MCF 10A (cell line): ENCODE data around the gene GRM5. TPM values are rescaled to one million over a fixed set of nuclear protein-coding genes. Genes with fewer than 3 reads are reported as not detected.

Experiments used
- BruUV-seq: library from RNA; stranded (reverse); fragments of 400-500 nt; replicated peaks from 2 replicates; lab custom pipeline; 2021; lab: Mats Ljungman, UMichigan
- CTCF ChIA-PET: fragments of 300-600 bp; sonication (Branson Sonifier 250); formaldehyde crosslinking; extraction: SDS; loops from one replicate; lab custom pipeline; 2021; ENCODE audit warnings: antibody characterized with exemption, inconsistent platforms; lab: Yijun Ruan, JAX
- POLR2A ChIA-PET: fragments of 300-600, 350-650 bp; sonication (Branson Sonifier 250); formaldehyde crosslinking; extraction: SDS; loops from one replicate; lab custom pipeline; 2020; ENCODE audit warnings: antibody characterized with exemption, inconsistent platforms; lab: Yijun Ruan, JAX
- DNase-seq: peaks from one replicate; pipeline ENCODE4 v3.0.0-alpha.2; 2018; ENCODE audit not compliant: unreplicated experiment
- H3K27ac Mint-ChIP-seq: one replicate; pipeline ENCODE4 v1.8.0; 2022; ENCODE audit warnings: mild to moderate bottlenecking, low read depth, mixed read lengths; ENCODE audit not compliant: unreplicated experiment
- H3K27me3 Mint-ChIP-seq: one replicate; pipeline ENCODE4 v1.8.0; 2022; ENCODE audit warnings: mixed read lengths; ENCODE audit not compliant: insufficient read depth, unreplicated experiment
- H3K36me3 Mint-ChIP-seq: one replicate; pipeline ENCODE4 v1.8.0; 2022; ENCODE audit warnings: mild to moderate bottlenecking, moderate library complexity, mixed read lengths; ENCODE audit not compliant: insufficient read depth, unreplicated experiment
- H3K4me1 Mint-ChIP-seq: one replicate; pipeline ENCODE4 v1.8.0; 2022; ENCODE audit warnings: mixed read lengths; ENCODE audit not compliant: insufficient read depth, unreplicated experiment
- H3K4me3 Mint-ChIP-seq: one replicate; pipeline ENCODE4 v1.8.0; 2022; ENCODE audit warnings: mild to moderate bottlenecking, moderate library complexity, mixed read lengths; ENCODE audit not compliant: unreplicated experiment
- H3K9me3 Mint-ChIP-seq: one replicate; pipeline ENCODE4 v1.8.0; 2022; ENCODE audit warnings: mixed read lengths; ENCODE audit not compliant: unreplicated experiment
- CTCF ChIP-seq: fragments of 200-600 bp; IDR thresholded peaks from one replicate; pipeline ENCODE4 v1.8.0; 2022; ENCODE audit warnings: antibody characterized with exemption, mild to moderate bottlenecking; ENCODE audit not compliant: unreplicated experiment
- intact Hi-C: fragments of 100-400 bp; cut with micrococcal nuclease; formaldehyde crosslinking; loops from 2 replicates; pipeline ENCODE4 v1.14.1; 2022
- total RNA-seq: library from RNA; stranded (reverse); gene quantifications from 2 replicates; pipeline ENCODE4 v1.2.3, GENCODE V29; 2022

Gene GRM5
- total RNA-seq, 1 experiment from 2014 or later, result not detected

- no TSS peak for BruUV-seq
- peaks cover 13% of the 10 kb centered on the region for H3K27me3 Mint-ChIP-seq
- H3K4me3 Mint-ChIP-seq, result no peak overlapping the region
- no peak for TF ChIP-seq CTCF
- H3K27ac Mint-ChIP-seq, result no peak overlapping the region
- no peaks in the 10 kb centered on the region for H3K36me3 Mint-ChIP-seq
- DNase-seq, result no peak
- intact Hi-C loops, result no loop called here
- no peaks in the 10 kb centered on the region for H3K9me3 Mint-ChIP-seq
- ChIA-PET CTCF (interaction anchor here (0.6 kb wide), 1 partner anchor 380 kb away, joined by 3 read pairs; no protein-coding TSS in a partner anchor), POLR2A (no interaction called here)
- H3K4me1 Mint-ChIP-seq, result peaks cover 5% of the 10 kb centered on the region
These were observed 373.3 kb downstream of the GRM5 start for GRCh38 chr11:88692306-88693086.

- H3K27ac Mint-ChIP-seq, result no peak overlapping the region
- H3K27me3 Mint-ChIP-seq, result peaks cover 11% of the 10 kb centered on the region
- ChIA-PET CTCF (interaction anchor here (1.4 kb wide), 1 partner anchor 11 kb away, joined by 4 read pairs; no protein-coding TSS in a partner anchor), POLR2A (interaction anchor here (1.1 kb wide), 1 partner anchor 135 kb away, joined by 3 read pairs; no protein-coding TSS in a partner anchor)
- H3K36me3 Mint-ChIP-seq, result no peaks in the 10 kb centered on the region
- no peak overlapping the region for H3K4me3 Mint-ChIP-seq
- BruUV-seq, result no TSS peak
- peaks cover 5% of the 10 kb centered on the region for H3K4me1 Mint-ChIP-seq
- H3K9me3 Mint-ChIP-seq, result no peaks in the 10 kb centered on the region
- intact Hi-C loops, result no loop called here
- DNase-seq, result peak; percentile 28
- TF ChIP-seq CTCF, result no peak
These were observed 376.1 kb downstream of the GRM5 start for GRCh38 chr11:88689548-88690240.

- Mint-ChIP-seq H3K27me3 (no peaks in the 10 kb centered on the region), H3K36me3 (no peaks in the 10 kb centered on the region), H3K4me3 (no peak overlapping the region), H3K9me3 (peaks cover 10% of the 10 kb centered on the region), H3K4me1 (peaks cover 7% of the 10 kb centered on the region), H3K27ac (no peak overlapping the region)
- POLR2A ChIA-PET, result no interaction called here
- intact Hi-C loops, result no loop called here
- CTCF ChIA-PET, result interaction anchor here (1.4 kb wide), 1 partner anchor 139 kb away, joined by 3 read pairs; no protein-coding TSS in a partner anchor
- DNase-seq, result no peak
- TF ChIP-seq CTCF, result no peak
- BruUV-seq, result no TSS peak
These were observed 382.8 kb downstream of the GRM5 start for GRCh38 chr11:88683024-88683423.

- ChIA-PET POLR2A (interaction anchor here (0.7 kb wide), 1 partner anchor 952 kb away, joined by 3 read pairs; no protein-coding TSS in a partner anchor), CTCF (no interaction called here)
- no peaks in the 10 kb centered on the region for H3K36me3 Mint-ChIP-seq
- H3K27ac Mint-ChIP-seq, result no peak overlapping the region
- intact Hi-C loops, result no loop called here
- peak; percentile 61 for DNase-seq
- peaks cover 7% of the 10 kb centered on the region for H3K4me1 Mint-ChIP-seq
- H3K4me3 Mint-ChIP-seq, result no peak overlapping the region
- no peak for TF ChIP-seq CTCF
- BruUV-seq, result no TSS peak
- peaks cover 10% of the 10 kb centered on the region for H3K9me3 Mint-ChIP-seq
- no peaks in the 10 kb centered on the region for H3K27me3 Mint-ChIP-seq
These were observed 385.0 kb downstream of the GRM5 start for GRCh38 chr11:88680806-88681205.
